Measurements from ENCODE around the gene CAMK2G. TPM values are rescaled to one million over a fixed set of nuclear protein-coding genes. Genes with fewer than 3 reads are reported as not detected.
"Not testable (repeated sequence)": the region's sequence is repeated elsewhere in the genome, so short reads cannot be mapped to it uniquely, and the experiment has no call there.

The CAMK2G gene
- total RNA-seq, 1 donor from 2014 or later, result 48.9 TPM

GRCh38 chr10:73796766-73797165 is 77.6 kb downstream of the CAMK2G start:
- intact Hi-C loops (cut with DNase I), result no loop called here

DNA sequence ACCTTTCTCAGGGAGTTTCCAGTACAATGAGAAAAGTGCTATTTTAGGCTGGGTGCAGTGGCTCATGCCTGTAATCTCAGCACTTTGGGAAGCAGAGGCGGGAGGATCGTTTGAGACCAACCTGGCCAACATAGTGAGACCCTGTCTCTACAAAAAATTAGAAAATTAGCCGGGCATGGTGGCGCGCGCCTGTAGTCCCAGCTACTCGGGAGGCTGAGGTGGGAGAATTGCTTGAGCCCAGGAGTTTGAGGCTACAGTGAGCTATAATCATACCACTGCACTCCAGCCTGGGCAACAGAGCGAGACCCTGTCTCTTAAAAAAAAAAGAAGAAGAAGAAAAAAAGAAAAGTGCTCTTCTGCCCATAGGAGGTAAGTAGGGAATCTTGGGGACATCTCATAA is 78.3 kb downstream of the CAMK2G start:
- DNase-seq (ENCODE audit: extremely low spot score in 2 of 2); H3K4me3 ChIP-seq; H3K27ac ChIP-seq; H3K4me1 ChIP-seq; H3K27me3 ChIP-seq; intact Hi-C loops (cut with DNase I); H3K9me3 ChIP-seq: not testable (repeated sequence)
- peaks cover 6 to 87% of the 10 kb centered on the region in 2 donors for H3K36me3 ChIP-seq

More at GRCh38 chr10:73796766-73797165, 77.6 kb downstream of the CAMK2G start:
- no peaks in the 10 kb centered on the region for H3K9me3 ChIP-seq
- no peaks in the 10 kb centered on the region for H3K27me3 ChIP-seq
- H3K27ac ChIP-seq, result no peak overlapping the region
- H3K4me1 ChIP-seq, result no peaks in the 10 kb centered on the region
- TF ChIP-seq POLR2A (IDR thresholded peaks at IDR 0.05) (no peak), POLR2AphosphoS5 (IDR thresholded peaks at IDR 0.05; ENCODE audit: insufficient read depth in 1 of 2, low read depth in 1 of 2) (no peak)
- TF ChIP-seq, protein P1, sequence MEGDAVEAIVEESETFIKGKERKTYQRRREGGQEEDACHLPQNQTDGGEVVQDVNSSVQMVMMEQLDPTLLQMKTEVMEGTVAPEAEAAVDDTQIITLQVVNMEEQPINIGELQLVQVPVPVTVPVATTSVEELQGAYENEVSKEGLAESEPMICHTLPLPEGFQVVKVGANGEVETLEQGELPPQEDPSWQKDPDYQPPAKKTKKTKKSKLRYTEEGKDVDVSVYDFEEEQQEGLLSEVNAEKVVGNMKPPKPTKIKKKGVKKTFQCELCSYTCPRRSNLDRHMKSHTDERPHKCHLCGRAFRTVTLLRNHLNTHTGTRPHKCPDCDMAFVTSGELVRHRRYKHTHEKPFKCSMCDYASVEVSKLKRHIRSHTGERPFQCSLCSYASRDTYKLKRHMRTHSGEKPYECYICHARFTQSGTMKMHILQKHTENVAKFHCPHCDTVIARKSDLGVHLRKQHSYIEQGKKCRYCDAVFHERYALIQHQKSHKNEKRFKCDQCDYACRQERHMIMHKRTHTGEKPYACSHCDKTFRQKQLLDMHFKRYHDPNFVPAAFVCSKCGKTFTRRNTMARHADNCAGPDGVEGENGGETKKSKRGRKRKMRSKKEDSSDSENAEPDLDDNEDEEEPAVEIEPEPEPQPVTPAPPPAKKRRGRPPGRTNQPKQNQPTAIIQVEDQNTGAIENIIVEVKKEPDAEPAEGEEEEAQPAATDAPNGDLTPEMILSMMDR (IDR thresholded peaks at IDR 0.05), result no peak
- no peak overlapping the region for H3K4me3 ChIP-seq
- H3K36me3 ChIP-seq, result peaks cover 6 to 86% of the 10 kb centered on the region in 2 donors
- no peak for DNase-seq (ENCODE audit: extremely low spot score in 2 of 2)

GRCh38 chr10:73795491-73795890 is 78.9 kb downstream of the CAMK2G start:
- H3K9me3 ChIP-seq; DNase-seq (ENCODE audit: extremely low spot score in 2 of 2); H3K4me3 ChIP-seq; H3K4me1 ChIP-seq; intact Hi-C loops (cut with DNase I); H3K27me3 ChIP-seq; H3K27ac ChIP-seq: not testable (repeated sequence)
- peaks cover 6 to 92% of the 10 kb centered on the region in 2 donors for H3K36me3 ChIP-seq

- no peaks in the 10 kb centered on the region for H3K27me3 ChIP-seq
- intact Hi-C loops (cut with DNase I), result no loop called here
- no peak overlapping the region for H3K4me3 ChIP-seq
- peaks cover 5% of the 10 kb centered on the region for H3K4me1 ChIP-seq
- no peaks in the 10 kb centered on the region for H3K9me3 ChIP-seq
- TF ChIP-seq, protein P1 (IDR thresholded peaks at IDR 0.05), result no peak
- TF ChIP-seq POLR2A (IDR thresholded peaks at IDR 0.05) (no peak), POLR2AphosphoS5 (IDR thresholded peaks at IDR 0.05; ENCODE audit: insufficient read depth in 1 of 2, low read depth in 1 of 2) (no peak)
- H3K27ac ChIP-seq, result no peak overlapping the region
- peaks cover 6 to 99% of the 10 kb centered on the region in 2 donors for H3K36me3 ChIP-seq
- DNase-seq (ENCODE audit: extremely low spot score in 2 of 2), result no peak
Observed at GRCh38 chr10:73793456-73793855, 80.9 kb downstream of the CAMK2G start.

DNA sequence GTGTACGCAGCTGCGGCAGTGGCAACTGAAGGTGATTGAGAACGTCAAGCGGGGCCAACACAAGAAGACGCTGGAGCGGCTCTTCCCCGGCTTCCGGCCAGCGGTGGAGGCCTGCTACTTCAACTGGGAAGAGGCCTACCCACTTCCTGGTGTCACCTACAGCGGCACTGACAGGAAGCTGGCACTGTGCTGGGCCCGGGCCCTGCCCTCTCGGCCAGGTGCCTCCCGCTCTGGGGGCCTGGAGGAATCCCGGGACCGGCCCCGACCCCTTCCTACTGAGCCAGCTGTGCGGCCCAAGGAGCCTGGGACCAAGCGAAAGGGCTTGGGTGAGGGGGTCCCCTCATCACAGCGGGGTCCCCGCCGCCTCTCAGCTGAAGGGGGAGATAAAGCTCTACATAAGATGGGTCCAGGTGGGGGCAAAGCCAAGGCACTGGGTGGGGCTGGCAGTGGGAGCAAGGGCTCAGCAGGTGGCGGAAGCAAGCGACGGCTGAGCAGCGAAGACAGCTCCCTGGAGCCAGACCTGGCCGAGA is 82.4 kb downstream of the CAMK2G start:
- TF ChIP-seq POLR2AphosphoS5 (IDR thresholded peaks at IDR 0.05; ENCODE audit: insufficient read depth in 1 of 2, low read depth in 1 of 2) (no peak), POLR2A (IDR thresholded peaks at IDR 0.05) (no peak)
- TF ChIP-seq, protein P1 (IDR thresholded peaks at IDR 0.05), result no peak
- no peaks in the 10 kb centered on the region for H3K27me3 ChIP-seq
- no peaks in the 10 kb centered on the region for H3K9me3 ChIP-seq
- H3K4me1 ChIP-seq, result peaks cover 20% of the 10 kb centered on the region
- intact Hi-C loops (cut with DNase I), result no loop called here
- no peak for DNase-seq (ENCODE audit: extremely low spot score in 2 of 2)
- H3K36me3 ChIP-seq, result peaks cover 6 to 84% of the 10 kb centered on the region in 2 donors
- no peak overlapping the region for H3K4me3 ChIP-seq
- H3K27ac ChIP-seq, result no peak overlapping the region

DNA sequence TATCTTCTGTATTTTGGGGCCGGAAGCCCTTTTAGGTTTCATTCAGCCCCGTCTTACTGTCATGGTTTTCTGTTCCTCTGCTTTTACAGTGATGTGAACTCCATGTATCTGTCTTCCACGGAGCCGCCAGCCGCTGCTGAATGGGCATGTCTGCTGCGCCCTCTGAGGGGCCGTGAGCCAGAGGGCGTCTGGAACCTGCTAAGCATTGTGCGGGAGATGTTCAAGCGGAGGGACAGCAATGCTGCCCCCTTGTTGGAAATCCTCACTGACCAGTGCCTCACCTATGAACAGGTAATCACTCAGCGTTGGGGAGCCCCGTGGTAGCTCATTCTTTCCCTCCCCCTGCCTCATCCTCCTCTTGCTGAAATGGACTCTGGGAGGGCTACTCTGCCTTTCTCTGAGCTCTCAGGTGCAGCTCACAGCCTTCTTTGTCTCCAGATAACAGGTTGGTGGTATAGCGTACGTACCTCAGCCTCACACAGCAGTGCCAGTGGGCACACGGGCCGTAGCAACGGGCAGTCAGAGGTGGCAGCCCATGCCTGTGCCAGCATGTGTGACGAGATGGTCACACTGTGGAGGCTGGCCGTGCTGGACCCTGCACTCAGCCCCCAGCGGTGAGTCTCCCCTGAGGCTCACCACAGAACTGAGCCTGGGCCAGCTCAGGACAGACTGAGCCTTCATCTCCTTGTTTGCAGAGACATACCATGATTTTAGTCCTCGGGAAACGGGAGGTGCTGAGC is 83.3 kb downstream of the CAMK2G start:
- Histone ChIP-seq H3K9me3 (no peaks in the 10 kb centered on the region), H3K36me3 (peaks cover 6 to 75% of the 10 kb centered on the region in 2 donors), H3K27me3 (no peaks in the 10 kb centered on the region), H3K27ac (no peak overlapping the region), H3K4me3 (no peak overlapping the region), H3K4me1 (peaks cover 29% of the 10 kb centered on the region)
- intact Hi-C loops (cut with DNase I), result no loop called here
- TF ChIP-seq, protein P1 (IDR thresholded peaks at IDR 0.05), result no peak
- no peak for TF ChIP-seq POLR2A (IDR thresholded peaks at IDR 0.05)
- TF ChIP-seq POLR2AphosphoS5 (IDR thresholded peaks at IDR 0.05; ENCODE audit: insufficient read depth in 1 of 2, low read depth in 1 of 2), result no peak
- no peak for DNase-seq (ENCODE audit: extremely low spot score in 2 of 2)

All from vagina (tissue), 2 donors.